Ishikawa (cell line): Measurements from ENCODE around the gene ATP6V1G3.

Experiments used
- CEBPB ChIP-seq: IDR thresholded peaks from 2 replicates; pipeline ENCODE4 v1.6.1; 2012
- CREB1 ChIP-seq: IDR thresholded peaks from 2 replicates; pipeline ENCODE4 v1.6.1; 2012; ENCODE audit warnings: low read depth
- EGR1 ChIP-seq: IDR thresholded peaks from 2 replicates; pipeline ENCODE4 v1.6.1; 2012
- EP300 ChIP-seq: IDR thresholded peaks from 2 replicates; pipeline ENCODE4 v1.6.1; 2012; ENCODE audit warnings: borderline replicate concordance
- FOXM1 ChIP-seq: IDR thresholded peaks from 2 replicates; pipeline ENCODE4 v1.6.1; 2012; ENCODE audit warnings: low read depth, borderline replicate concordance
- MAX ChIP-seq: IDR thresholded peaks from 2 replicates; pipeline ENCODE4 v1.6.1; 2012
- NFIC ChIP-seq: IDR thresholded peaks from 2 replicates; pipeline ENCODE4 v1.6.1; 2012
- RAD21 ChIP-seq: IDR thresholded peaks from 2 replicates; pipeline ENCODE4 v1.6.1; 2012; ENCODE audit warnings: low read depth
- REST ChIP-seq: IDR thresholded peaks from 2 replicates; pipeline ENCODE4 v1.6.1; 2012; ENCODE audit warnings: low read depth, mild to moderate bottlenecking
- TAF1 ChIP-seq: IDR thresholded peaks from 2 replicates; pipeline ENCODE4 v1.6.1; 2012; ENCODE audit warnings: low read depth, mild to moderate bottlenecking
- TCF12 ChIP-seq: IDR thresholded peaks from 2 replicates; pipeline ENCODE4 v1.6.1; 2012; ENCODE audit warnings: low read depth
- TEAD4 ChIP-seq: IDR thresholded peaks from 2 replicates; pipeline ENCODE4 v1.6.1; 2012
- USF1 ChIP-seq: IDR thresholded peaks from 2 replicates; pipeline ENCODE4 v1.6.1; 2012
- YY1 ChIP-seq: IDR thresholded peaks from 2 replicates; pipeline ENCODE4 v1.6.1; 2012; ENCODE audit warnings: low read depth

- TF ChIP-seq RAD21 (no peak), EGR1 (no peak), EP300 (no peak), YY1 (no peak), REST (no peak), NFIC (no peak), MAX (no peak), TCF12 (no peak), TEAD4 (no peak), TAF1 (no peak), USF1 (no peak), CEBPB (no peak), FOXM1 (no peak), CREB1 (no peak)
Measured at GRCh38 chr1:198531891-198532290, 8.6 kb downstream of the ATP6V1G3 start.
